T-helper 17 cell (primary cell): ENCODE measurements around the gene TTYH3. TPM values are rescaled to one million over a fixed set of nuclear protein-coding genes. Genes with fewer than 3 reads are reported as not detected.

ENCODE experiments used
- ATAC-seq: fragments of 150-1000 bp; cut with Tn5 transposase; 2 replicates; pipeline ENCODE4 v1.10.0; 2021; ENCODE audit warnings: mild to moderate bottlenecking, moderate library complexity
- DNase-seq, 3 donors: peaks; one replicate each; pipeline versions ENCODE4 v3.0.0 to v3.0.0-alpha.2; 2020 to 2021
- H3K9me3 ChIP-seq: one replicate; pipeline ENCODE4 v1.7.0; 2013; ENCODE audit warnings: low read length, mild to moderate bottlenecking; ENCODE audit not compliant: control insufficient read depth, poor library complexity, severe bottlenecking
- H3K27ac Mint-ChIP-seq: one replicate; pipeline ENCODE4 v1.8.0; 2022; ENCODE audit warnings: mild to moderate bottlenecking, moderate library complexity, mixed read lengths
- H3K27me3 Mint-ChIP-seq: one replicate; pipeline ENCODE4 v1.8.0; 2022; ENCODE audit warnings: mixed read lengths
- H3K36me3 Mint-ChIP-seq: one replicate; pipeline ENCODE4 v1.8.0; 2022; ENCODE audit warnings: low read depth, mixed read lengths
- H3K4me1 Mint-ChIP-seq: one replicate; pipeline ENCODE4 v1.8.0; 2022; ENCODE audit warnings: mild to moderate bottlenecking, mixed read lengths
- H3K4me3 Mint-ChIP-seq: one replicate; pipeline ENCODE4 v1.8.0; 2022; ENCODE audit warnings: mild to moderate bottlenecking, moderate library complexity, mixed read lengths
- total RNA-seq, 4 donors: library from RNA in 2 of 4; stranded (reverse) in 2 of 4; gene quantifications; one replicate each; pipeline ENCODE4 v1.2.3 and lab custom pipeline; 2022 to 2026

TTYH3 gene
- total RNA-seq, 2 donors from 2014 or later = 13.2 to 14.8 TPM

- Mint-ChIP-seq H3K27me3 (no peaks in the 10 kb centered on the region), H3K4me3 (no peak overlapping the region), H3K27ac (no peak overlapping the region), H3K4me1 (peaks cover 3% of the 10 kb centered on the region), H3K36me3 (no peaks in the 10 kb centered on the region)
- no peaks in the 10 kb centered on the region for H3K9me3 ChIP-seq
- DNase-seq (no peak), ATAC-seq (no peak)
Observed at GRCh38 chr7:2614631-2615330, 17.0 kb upstream of the TTYH3 start.

GRCh38 chr7:2616387-2617324 lies 15.1 kb upstream of the TTYH3 start:
- ATAC-seq = no peak
- H3K4me3 Mint-ChIP-seq = no peak overlapping the region
- no peaks in the 10 kb centered on the region for H3K36me3 Mint-ChIP-seq
- no peaks in the 10 kb centered on the region for H3K9me3 ChIP-seq
- H3K4me1 Mint-ChIP-seq = peaks cover 2% of the 10 kb centered on the region
- H3K27ac Mint-ChIP-seq = no peak overlapping the region
- no peak for DNase-seq
- H3K27me3 Mint-ChIP-seq = no peaks in the 10 kb centered on the region

- Mint-ChIP-seq H3K36me3 (no peaks in the 10 kb centered on the region), H3K4me1 (peaks cover 2% of the 10 kb centered on the region), H3K27me3 (no peaks in the 10 kb centered on the region), H3K27ac (no peak overlapping the region), H3K4me3 (no peak overlapping the region)
- H3K9me3 ChIP-seq = no peaks in the 10 kb centered on the region
- no peak for DNase-seq
- ATAC-seq = no peak
Observed at GRCh38 chr7:2617325-2617905, 14.4 kb upstream of the TTYH3 start.

- no peaks in the 10 kb centered on the region for H3K9me3 ChIP-seq
- ATAC-seq (no peak), DNase-seq (no peak)
- Mint-ChIP-seq H3K4me3 (no peak overlapping the region), H3K36me3 (no peaks in the 10 kb centered on the region), H3K27ac (no peak overlapping the region), H3K27me3 (no peaks in the 10 kb centered on the region), H3K4me1 (peaks cover 2% of the 10 kb centered on the region)
Observed at GRCh38 chr7:2619116-2619515, 12.7 kb upstream of the TTYH3 start.

- Mint-ChIP-seq H3K27me3 (no peaks in the 10 kb centered on the region), H3K4me1 (peaks cover 2% of the 10 kb centered on the region), H3K4me3 (no peak overlapping the region), H3K36me3 (no peaks in the 10 kb centered on the region), H3K27ac (no peak overlapping the region)
- DNase-seq (no peak), ATAC-seq (no peak)
- H3K9me3 ChIP-seq = no peaks in the 10 kb centered on the region
Observed at GRCh38 chr7:2621061-2621828, 10.5 kb upstream of the TTYH3 start.

- DNase-seq = no peak
- Mint-ChIP-seq H3K27me3 (no peaks in the 10 kb centered on the region), H3K4me1 (peaks cover 2% of the 10 kb centered on the region), H3K36me3 (no peaks in the 10 kb centered on the region), H3K27ac (no peak overlapping the region), H3K4me3 (no peak overlapping the region)
- no peaks in the 10 kb centered on the region for H3K9me3 ChIP-seq
- no peak for ATAC-seq
Observed at GRCh38 chr7:2621948-2622640, 9.7 kb upstream of the TTYH3 start.

GRCh38 chr7:2622869-2623697 lies 8.7 kb upstream of the TTYH3 start:
- H3K4me3 Mint-ChIP-seq = no peak overlapping the region
- H3K36me3 Mint-ChIP-seq = no peaks in the 10 kb centered on the region
- ATAC-seq (no peak), DNase-seq (no peak)
- H3K27me3 Mint-ChIP-seq = no peaks in the 10 kb centered on the region
- peaks cover 2% of the 10 kb centered on the region for H3K4me1 Mint-ChIP-seq
- no peaks in the 10 kb centered on the region for H3K9me3 ChIP-seq
- H3K27ac Mint-ChIP-seq = no peak overlapping the region

GRCh38 chr7:2623698-2624014 lies 8.1 kb upstream of the TTYH3 start:
- peaks cover 2% of the 10 kb centered on the region for H3K4me1 Mint-ChIP-seq
- DNase-seq (no peak), ATAC-seq (no peak)
- H3K27ac Mint-ChIP-seq = no peak overlapping the region
- H3K4me3 Mint-ChIP-seq = no peak overlapping the region
- H3K36me3 Mint-ChIP-seq = no peaks in the 10 kb centered on the region
- H3K27me3 Mint-ChIP-seq = no peaks in the 10 kb centered on the region
- H3K9me3 ChIP-seq = no peaks in the 10 kb centered on the region

- no peak for ATAC-seq
- H3K36me3 Mint-ChIP-seq = no peaks in the 10 kb centered on the region
- H3K9me3 ChIP-seq = no peaks in the 10 kb centered on the region
- H3K27ac Mint-ChIP-seq = no peak overlapping the region
- no peak for DNase-seq
- H3K27me3 Mint-ChIP-seq = no peaks in the 10 kb centered on the region
- peaks cover 2% of the 10 kb centered on the region for H3K4me1 Mint-ChIP-seq
- H3K4me3 Mint-ChIP-seq = no peak overlapping the region
Observed at GRCh38 chr7:2624293-2624886, 7.4 kb upstream of the TTYH3 start.

GRCh38 chr7:2626498-2627117 lies 5.2 kb upstream of the TTYH3 start:
- Mint-ChIP-seq H3K27ac (no peak overlapping the region), H3K4me1 (peaks cover 4% of the 10 kb centered on the region), H3K27me3 (no peaks in the 10 kb centered on the region), H3K4me3 (no peak overlapping the region), H3K36me3 (no peaks in the 10 kb centered on the region)
- ATAC-seq (no peak), DNase-seq (no peak)
- no peaks in the 10 kb centered on the region for H3K9me3 ChIP-seq

- Mint-ChIP-seq H3K27ac (no peak overlapping the region), H3K4me3 (no peak overlapping the region), H3K4me1 (peaks cover 4% of the 10 kb centered on the region), H3K27me3 (no peaks in the 10 kb centered on the region), H3K36me3 (no peaks in the 10 kb centered on the region)
- no peak for DNase-seq
- H3K9me3 ChIP-seq = no peaks in the 10 kb centered on the region
- no peak for ATAC-seq
Observed at GRCh38 chr7:2627258-2628129, 4.3 kb upstream of the TTYH3 start.
